Measurements from ENCODE around the gene ATP8B3.

- no peak for TF ChIP-seq POLR2A (IDR thresholded peaks at IDR 0.05; ENCODE audit: low read depth, low read length)
- TF ChIP-seq POLR2AphosphoS5 (IDR thresholded peaks at IDR 0.05; ENCODE audit: low read depth, low read length) = no peak
Measured at GRCh38 chr19:1765232-1765903, 46.7 kb downstream of the ATP8B3 start.
